ENCODE measurements around the gene PRXL2A.

GRCh38 chr10:80397014-80397413, 11.3 kb upstream of the PRXL2A start:
- no peak for TF ChIP-seq CTCF (IDR thresholded peaks at IDR 0.05)
- TF ChIP-seq POLR2A (IDR thresholded peaks at IDR 0.05): no peak

Measured in esophagus squamous epithelium (tissue), 4 donors.